HCT116 (cell line): ENCODE results near the gene RSPH4A. TPM values are rescaled to one million over a fixed set of nuclear protein-coding genes. Genes with fewer than 3 reads are reported as not detected.

Experiments used
- ATAC-seq: fragments of 200-7000 bp; cut with Tn5 transposase; 2 replicates; pipeline ENCODE4 v1.9.1; 2020; ENCODE audit warnings: mild to moderate bottlenecking, moderate library complexity
- BruUV-seq: library from RNA; stranded (reverse); fragments of 400-500 nt; replicated peaks from 2 replicates; lab custom pipeline; 2021; lab: Mats Ljungman, UMichigan
- CTCF ChIA-PET: fragments of 300-600 bp; sonication (Branson Sonifier 250); formaldehyde crosslinking; loops from one replicate; lab custom pipeline; 2021; ENCODE audit warnings: antibody characterized with exemption; lab: Charles Lee
- POLR2A ChIA-PET: fragments of 300-600, 350-600 bp; sonication (Branson Sonifier 250); formaldehyde crosslinking; loops from one replicate; lab custom pipeline; 2021; ENCODE audit warnings: antibody characterized with exemption; lab: Charles Lee
- RAD21 ChIA-PET, 2 experiments: fragments of 300-600 bp; sonication (Branson Sonifier 250); formaldehyde crosslinking; loops; one replicate each; lab custom pipeline; 2023; ENCODE audit warnings: low total read pairs in 2 of 2; ENCODE audit not compliant: uncharacterized antibody in 2 of 2, unreplicated experiment in 2 of 2, low non-redundant PET in 1 of 2; lab: Charles Lee
- DNase-seq: peaks from one replicate; pipeline ENCODE4 v3.0.0-alpha.2; 2010; ENCODE audit warnings: low read depth, low spot score
- H2AFZ ChIP-seq: fragments of 200-600 bp; shearing (Covaris generic), sonication (generic); 2 replicates; pipeline ENCODE4 v1.6.1; 2017; ENCODE audit warnings: low read depth, mixed run types, mixed read lengths, antibody characterized with exemption, low read length; ENCODE audit not compliant: poor library complexity, severe bottlenecking
- H3K27ac ChIP-seq: 2 replicates; pipeline ENCODE4 v1.5.1; 2012; ENCODE audit warnings: low read depth, low read length
- H3K27me3 ChIP-seq: fragments of 200-600 bp; sonication (generic); 2 replicates; pipeline ENCODE4 v1.6.1; 2016; ENCODE audit warnings: mixed run types, low read length, mixed read lengths; ENCODE audit not compliant: insufficient read depth
- H3K36me3 ChIP-seq, 2 experiments: fragments of 200-500 bp in 1 of 2; fragments of 200-600 bp in 1 of 2; sonication (Bioruptor generic) in 1 of 2; sonication (generic) in 1 of 2; 2 replicates each; pipeline versions ENCODE4 v1.5.1 to v1.6.1; 2014 to 2016; ENCODE audit warnings: low read length in 2 of 2, inconsistent platforms in 1 of 2, mixed read lengths in 1 of 2, mixed run types in 1 of 2; ENCODE audit not compliant: insufficient read depth in 2 of 2, control insufficient read depth in 1 of 2
- H3K4me1 ChIP-seq, 2 experiments: fragments of 200-600 bp in 1 of 2; sonication (generic) in 1 of 2; 2 replicates each; pipeline versions ENCODE4 v1.5.1 to v1.6.1; 2012 to 2017; ENCODE audit warnings: low read length in 2 of 2, inconsistent platforms in 1 of 2, mild to moderate bottlenecking in 1 of 2, mixed read lengths in 1 of 2, mixed run types in 1 of 2, moderate library complexity in 1 of 2; ENCODE audit not compliant: insufficient read depth in 2 of 2, control insufficient read depth in 1 of 2
- H3K4me2 ChIP-seq: fragments of 200-600 bp; sonication (generic); 2 replicates; pipeline ENCODE4 v1.6.1; 2017; ENCODE audit warnings: mixed run types, low read length, mixed read lengths
- H3K4me3 ChIP-seq, 2 experiments: fragments of 200-600 bp in 1 of 2; sonication (generic) in 1 of 2; replicated peaks in 1 of 2; 2 replicates each; pipeline ENCODE4 v1.5.1; 2011 to 2016; ENCODE audit warnings: low read length in 2 of 2, control low read depth in 1 of 2, low read depth in 1 of 2, mild to moderate bottlenecking in 1 of 2, mixed read lengths in 1 of 2, mixed run types in 1 of 2
- H3K79me2 ChIP-seq: fragments of 200-600 bp; sonication (generic); 2 replicates; pipeline ENCODE4 v1.6.1; 2017; ENCODE audit warnings: mild to moderate bottlenecking, mixed run types, low read length, moderate library complexity, mixed read lengths; ENCODE audit not compliant: insufficient read depth
- H3K9ac ChIP-seq: fragments of 200-600 bp; sonication (generic); 2 replicates; pipeline ENCODE4 v1.6.1; 2016; ENCODE audit warnings: low read length, mixed read lengths
- H3K9me2 ChIP-seq: fragments of 200-600 bp; sonication (generic), shearing (Covaris generic); 2 replicates; pipeline ENCODE4 v1.6.1; 2017; ENCODE audit warnings: mixed run types, mild to moderate bottlenecking, moderate library complexity; ENCODE audit not compliant: insufficient read depth
- H3K9me3 ChIP-seq, 2 experiments: fragments of 200-500 bp in 1 of 2; fragments of 200-600 bp in 1 of 2; sonication (Bioruptor generic) in 1 of 2; sonication (generic) in 1 of 2; 2 replicates each; pipeline ENCODE4 v1.6.1; 2014 to 2017; ENCODE audit warnings: low read length in 2 of 2, mixed read lengths in 2 of 2, inconsistent platforms in 1 of 2, low read depth in 1 of 2, mild to moderate bottlenecking in 1 of 2, mixed run types in 1 of 2, moderate library complexity in 1 of 2; ENCODE audit not compliant: control insufficient read depth in 1 of 2, insufficient read depth in 1 of 2
- H4K20me1 ChIP-seq: fragments of 200-600 bp; sonication (generic), shearing (Covaris generic); 2 replicates; pipeline ENCODE4 v1.6.1; 2017; ENCODE audit warnings: mixed run types, mild to moderate bottlenecking, moderate library complexity; ENCODE audit not compliant: insufficient read depth
- CTCF ChIP-seq, 3 experiments: fragments of 200-600 bp in 1 of 3; sonication (generic) in 1 of 3; IDR thresholded peaks in 2 of 3; conservative IDR thresholded peaks in 1 of 3; 2 replicates each; pipeline ENCODE4 v1.5.1; 2012 to 2017; ENCODE audit warnings: low read depth in 2 of 3, low read length in 2 of 3, antibody characterized with exemption in 1 of 3, borderline replicate concordance in 1 of 3, control low read depth in 1 of 3, mild to moderate bottlenecking in 1 of 3, mixed read lengths in 1 of 3, mixed run types in 1 of 3, moderate library complexity in 1 of 3; ENCODE audit not compliant: insufficient read depth in 1 of 3
- EGR1 ChIP-seq: IDR thresholded peaks from 2 replicates; pipeline ENCODE4 v1.6.1; 2012; ENCODE audit warnings: low read depth
- ELF1 ChIP-seq: IDR thresholded peaks from 2 replicates; pipeline ENCODE4 v1.6.1; 2012; ENCODE audit warnings: low read depth, borderline replicate concordance
- RAD21 ChIP-seq: IDR thresholded peaks from 2 replicates; pipeline ENCODE4 v1.6.1; 2012; ENCODE audit warnings: low read depth, mild to moderate bottlenecking
- SIN3A ChIP-seq: IDR thresholded peaks from 2 replicates; pipeline ENCODE4 v1.6.1; 2012; ENCODE audit warnings: low read depth
- SRF ChIP-seq: IDR thresholded peaks from 2 replicates; pipeline ENCODE4 v1.6.1; 2012; ENCODE audit warnings: low read depth
- YY1 ChIP-seq: IDR thresholded peaks from 2 replicates; pipeline ENCODE4 v1.6.1; 2011; ENCODE audit warnings: low read length, low read depth, moderate library complexity, mild to moderate bottlenecking; ENCODE audit not compliant: insufficient replicate concordance; ENCODE audit errors: extremely low read depth
- ZBTB33 ChIP-seq: IDR thresholded peaks from 2 replicates; pipeline ENCODE4 v1.6.1; 2011; ENCODE audit warnings: mild to moderate bottlenecking, low read length, moderate library complexity; ENCODE audit not compliant: insufficient replicate concordance; ENCODE audit errors: extremely low read depth
- ZNF274 ChIP-seq: fragments of 200-500 bp; sonication (Bioruptor generic); IDR thresholded peaks from 2 replicates; pipeline ENCODE4 v1.6.1; 2014; ENCODE audit warnings: mild to moderate bottlenecking, low read depth, low read length, inconsistent platforms
- intact Hi-C: fragments of 100-400 bp; cut with micrococcal nuclease; formaldehyde crosslinking; loops from 2 replicates; pipeline ENCODE4 v1.10.0; 2022
- total RNA-seq: library from RNA; stranded (reverse); gene quantifications from one replicate; pipeline ENCODE4 v1.2.1, GENCODE V29; 2021; ENCODE audit not compliant: unreplicated experiment

The RSPH4A gene
- total RNA-seq, 1 experiment from 2014 or later = 0.27 TPM

- H3K27me3 ChIP-seq = no peaks in the 10 kb centered on the region
- H3K79me2 ChIP-seq = no peaks in the 10 kb centered on the region
- no peaks in the 10 kb centered on the region for H3K9me3 ChIP-seq
- H3K9ac ChIP-seq = no peak overlapping the region
- no peak overlapping the region for H3K4me2 ChIP-seq
- no peak for DNase-seq
- H3K36me3 ChIP-seq = no peaks in the 10 kb centered on the region
- no peaks in the 10 kb centered on the region for H4K20me1 ChIP-seq
- ChIA-PET POLR2A (no interaction called here), RAD21 (no interaction called here), CTCF (no interaction called here)
- no peak overlapping the region for H3K27ac ChIP-seq
- no peak for TF ChIP-seq ZNF274
- TF ChIP-seq ZBTB33 = no peak
- TF ChIP-seq RAD21 = no peak
- no peak for TF ChIP-seq CTCF (IDR thresholded peaks at IDR 0.05 in 2 of 3, conservative IDR thresholded peaks at IDR 0.05 in 1 of 3; ENCODE audit: borderline replicate concordance in 1 of 3, insufficient read depth in 1 of 3, low read depth in 2 of 3, low read length in 2 of 3)
- TF ChIP-seq ELF1 = no peak
- no peak for TF ChIP-seq SRF
- no peak for TF ChIP-seq EGR1
- TF ChIP-seq SIN3A = no peak
- no peak for TF ChIP-seq YY1
- intact Hi-C loops = no loop called here
- H3K4me3 ChIP-seq = no peak overlapping the region
- peaks cover 0 to 9% of the 10 kb centered on the region in 2 experiments; a peak in 1 of 4 replicates for H3K4me1 ChIP-seq
- no TSS peak for BruUV-seq
- H2AFZ ChIP-seq = no peak overlapping the region
- ATAC-seq = no peak
- no peaks in the 10 kb centered on the region for H3K9me2 ChIP-seq
Measured at GRCh38 chr6:116676021-116676420, 59.7 kb downstream of the RSPH4A start.
